Right atrium auricular region (tissue), 2 donors: ENCODE data around the gene RAB28. TPM values are rescaled to one million over a fixed set of nuclear protein-coding genes. Genes with fewer than 3 reads are reported as not detected.

ENCODE experiments used
- DNase-seq: peaks from one replicate; pipeline ENCODE4 v3.0.0-alpha.2; 2019; ENCODE audit warnings: low spot score
- H3K27ac ChIP-seq, 2 donors: fragments of 200-600 bp; sonication (generic); 1 replicate in 1 of 2; 2 replicates in 1 of 2; pipeline ENCODE4 v1.5.1; 2016 to 2019
- H3K27me3 ChIP-seq, 2 donors: fragments of 200-600 bp; sonication (generic); one replicate each; pipeline versions ENCODE4 v1.5.1 to v1.6.0; 2017 to 2019
- H3K36me3 ChIP-seq: fragments of 200-600 bp; sonication (generic); one replicate; pipeline ENCODE4 v1.5.1; 2016
- H3K4me1 ChIP-seq, 2 donors: fragments of 200-600 bp; sonication (generic); one replicate each; pipeline versions ENCODE4 v1.5.1 to v1.6.0; 2017 to 2019
- H3K4me3 ChIP-seq, 2 donors: fragments of 200-600 bp; sonication (generic); 1 replicate in 1 of 2; 2 replicates in 1 of 2; pipeline ENCODE4 v1.5.1; 2017 to 2019; ENCODE audit warnings: mild to moderate bottlenecking in 1 of 2, moderate library complexity in 1 of 2
- H3K9me3 ChIP-seq, 2 donors: fragments of 200-600 bp; sonication (generic); one replicate each; pipeline ENCODE4 v1.5.1; 2019
- total RNA-seq, 2 donors: library from RNA; depleted of rRNA; stranded (reverse); fragments of >200 nt; gene quantifications; one replicate each; pipeline ENCODE4 v1.1.0, GENCODE V29; 2016
- TF ChIP-seq, protein P1 (sequence below), 2 donors: fragments of 200-600 bp; sonication (generic); IDR thresholded peaks; one replicate each; pipeline ENCODE4 v1.5.1; 2019; ENCODE audit warnings: antibody characterized with exemption in 2 of 2

The RAB28 gene
- total RNA-seq, 2 donors from 2014 or later, result 15.3 to 19.8 TPM

DNA sequence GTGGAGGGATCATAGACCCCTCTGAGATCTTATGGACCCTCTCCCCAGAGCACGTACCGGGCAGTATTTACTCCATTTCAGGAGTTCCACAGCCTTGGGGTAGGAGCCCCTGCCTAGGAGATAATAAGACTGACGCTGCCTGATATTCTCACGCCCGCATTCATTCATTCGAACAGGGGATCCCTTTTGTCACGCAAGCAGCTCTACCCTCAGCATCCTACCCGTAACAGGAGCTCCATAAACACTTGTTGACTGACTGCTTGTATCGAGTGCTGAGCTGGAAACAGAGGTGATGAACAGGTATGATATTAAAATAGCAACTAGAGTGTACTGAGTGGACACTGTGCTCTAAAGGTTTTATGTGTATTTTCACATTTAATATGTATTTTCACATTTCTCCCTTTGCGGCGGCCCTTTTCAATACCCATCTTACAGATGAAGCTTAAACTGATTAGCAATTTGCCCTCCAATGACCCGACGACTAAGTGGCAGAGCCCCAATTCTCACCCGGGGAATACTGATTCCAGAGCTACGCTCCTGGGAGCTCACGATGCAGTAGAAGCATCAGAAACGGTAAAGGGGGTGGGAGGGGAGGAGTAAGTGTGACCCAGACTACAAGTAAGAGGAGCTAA is 888 bp downstream of the RAB28 start:
- peaks cover 0 to 31% of the 10 kb centered on the region in 2 donors for H3K4me1 ChIP-seq
- no peaks in the 10 kb centered on the region for H3K36me3 ChIP-seq
- TF ChIP-seq, protein P1, sequence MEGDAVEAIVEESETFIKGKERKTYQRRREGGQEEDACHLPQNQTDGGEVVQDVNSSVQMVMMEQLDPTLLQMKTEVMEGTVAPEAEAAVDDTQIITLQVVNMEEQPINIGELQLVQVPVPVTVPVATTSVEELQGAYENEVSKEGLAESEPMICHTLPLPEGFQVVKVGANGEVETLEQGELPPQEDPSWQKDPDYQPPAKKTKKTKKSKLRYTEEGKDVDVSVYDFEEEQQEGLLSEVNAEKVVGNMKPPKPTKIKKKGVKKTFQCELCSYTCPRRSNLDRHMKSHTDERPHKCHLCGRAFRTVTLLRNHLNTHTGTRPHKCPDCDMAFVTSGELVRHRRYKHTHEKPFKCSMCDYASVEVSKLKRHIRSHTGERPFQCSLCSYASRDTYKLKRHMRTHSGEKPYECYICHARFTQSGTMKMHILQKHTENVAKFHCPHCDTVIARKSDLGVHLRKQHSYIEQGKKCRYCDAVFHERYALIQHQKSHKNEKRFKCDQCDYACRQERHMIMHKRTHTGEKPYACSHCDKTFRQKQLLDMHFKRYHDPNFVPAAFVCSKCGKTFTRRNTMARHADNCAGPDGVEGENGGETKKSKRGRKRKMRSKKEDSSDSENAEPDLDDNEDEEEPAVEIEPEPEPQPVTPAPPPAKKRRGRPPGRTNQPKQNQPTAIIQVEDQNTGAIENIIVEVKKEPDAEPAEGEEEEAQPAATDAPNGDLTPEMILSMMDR (IDR thresholded peaks at IDR 0.05), result no peak
- no peaks in the 10 kb centered on the region for H3K27me3 ChIP-seq
- H3K27ac ChIP-seq, result peak overlapping the region; percentile 93 to 98
- no peak for DNase-seq
- H3K4me3 ChIP-seq, result peak overlapping the region; percentile 87 to 90
- H3K9me3 ChIP-seq, result peaks cover 0 to 7% of the 10 kb centered on the region in 2 donors

DNA sequence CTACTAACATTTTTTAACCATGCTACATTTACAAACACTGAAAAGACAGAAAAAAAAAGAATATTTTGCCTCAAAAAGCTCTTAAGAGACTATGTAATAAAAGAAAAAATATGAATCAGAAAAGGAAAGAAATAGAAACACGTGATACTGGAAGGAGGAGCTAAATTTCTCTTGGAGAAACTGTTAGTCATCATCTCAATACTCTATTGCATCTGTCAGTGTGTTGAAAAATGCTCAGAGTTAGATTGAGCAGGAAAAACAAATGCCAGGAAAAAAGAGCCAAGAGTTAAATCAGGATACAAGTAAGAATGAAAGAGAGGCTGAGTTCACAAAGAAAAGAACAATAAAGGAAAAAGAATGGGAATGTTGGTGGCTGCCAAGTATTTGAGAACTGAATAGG is 2.6 kb downstream of the RAB28 start:
- Histone ChIP-seq H3K9me3 (no peaks in the 10 kb centered on the region), H3K27ac (peak overlapping the region in 1 of 2 donors; percentile 3), H3K4me3 (no peak overlapping the region), H3K36me3 (no peaks in the 10 kb centered on the region), H3K27me3 (no peaks in the 10 kb centered on the region), H3K4me1 (peaks cover 0 to 37% of the 10 kb centered on the region in 2 donors)
- DNase-seq, result no peak
- TF ChIP-seq, protein P1 (IDR thresholded peaks at IDR 0.05), result no peak

DNA sequence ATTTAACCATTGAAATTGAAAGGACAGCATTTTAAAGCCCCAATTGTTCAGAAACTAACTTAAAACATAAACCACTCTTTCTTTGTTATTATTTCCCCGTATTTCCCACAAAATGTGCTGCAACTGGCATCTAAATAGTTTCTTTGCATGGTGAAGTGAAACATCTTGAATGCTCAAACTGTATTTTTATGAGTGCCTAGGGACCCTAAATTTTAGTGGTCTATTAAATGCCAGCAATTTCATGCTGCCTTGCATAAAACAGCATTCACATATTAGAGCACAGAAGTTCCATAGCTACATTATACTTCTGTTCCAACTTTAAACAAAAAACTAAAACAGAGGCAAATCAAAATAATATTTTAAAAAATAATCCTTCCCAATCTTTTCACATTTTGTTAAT is 5.4 kb downstream of the RAB28 start:
- H3K4me1 ChIP-seq, result peaks cover 0 to 42% of the 10 kb centered on the region in 2 donors

DNA sequence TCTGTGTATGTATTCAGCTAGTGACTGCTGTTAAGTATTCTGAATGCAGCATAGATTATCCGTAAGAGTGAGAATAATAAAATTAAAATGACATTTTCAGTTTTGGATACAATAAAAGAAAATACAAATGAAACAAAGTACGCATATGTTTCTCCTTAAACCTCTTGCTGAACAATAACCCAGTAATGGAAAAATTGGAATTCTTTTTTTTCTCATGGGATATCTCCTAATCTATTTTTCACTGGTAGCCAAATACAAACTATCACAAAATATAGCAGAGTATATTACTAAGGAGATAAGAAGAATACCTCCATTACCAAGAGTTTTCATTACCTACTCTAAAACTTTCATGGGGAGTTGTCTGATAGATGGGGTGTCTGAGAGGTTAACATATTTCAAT is 6.0 kb downstream of the RAB28 start:
- no peaks in the 10 kb centered on the region for H3K36me3 ChIP-seq
- peaks cover 0 to 38% of the 10 kb centered on the region in 2 donors for H3K4me1 ChIP-seq
- H3K27ac ChIP-seq, result no peak overlapping the region
- no peak for DNase-seq
- H3K9me3 ChIP-seq, result no peaks in the 10 kb centered on the region
- TF ChIP-seq, protein P1 (IDR thresholded peaks at IDR 0.05), result no peak
- H3K27me3 ChIP-seq, result no peaks in the 10 kb centered on the region
- H3K4me3 ChIP-seq, result no peak overlapping the region

More for the DNA sequence above, 5.4 kb downstream of the RAB28 start:
- Histone ChIP-seq H3K4me3 (no peak overlapping the region), H3K36me3 (no peaks in the 10 kb centered on the region), H3K27me3 (no peaks in the 10 kb centered on the region), H3K9me3 (no peaks in the 10 kb centered on the region), H3K27ac (no peak overlapping the region)
- DNase-seq, result no peak
- TF ChIP-seq, protein P1 (IDR thresholded peaks at IDR 0.05), result no peak

DNA sequence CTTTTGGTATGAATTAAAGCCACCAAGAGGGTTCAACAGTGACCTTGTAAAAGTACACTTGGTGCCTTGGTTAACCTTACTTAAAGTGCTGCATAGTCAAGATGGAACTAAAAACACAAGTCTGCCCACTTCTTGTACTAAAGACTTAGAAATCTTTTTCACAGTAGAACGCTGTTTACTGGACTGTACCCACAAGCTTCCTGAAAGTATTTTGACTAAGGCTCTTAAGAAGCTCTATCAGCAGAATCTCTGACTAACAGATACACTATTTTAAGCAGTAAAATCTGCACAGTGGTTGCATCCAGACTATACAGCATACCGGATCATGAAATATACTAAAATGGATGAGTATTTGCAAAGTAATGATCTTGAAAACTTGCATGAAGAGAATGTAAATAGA is 7.2 kb downstream of the RAB28 start:
- H3K27me3 ChIP-seq, result no peaks in the 10 kb centered on the region
- peak overlapping the region; percentile 32 to 33 for H3K27ac ChIP-seq
- TF ChIP-seq, protein P1 (IDR thresholded peaks at IDR 0.05), result no peak
- H3K9me3 ChIP-seq, result no peaks in the 10 kb centered on the region
- H3K36me3 ChIP-seq, result no peaks in the 10 kb centered on the region
- no peak for DNase-seq
- H3K4me1 ChIP-seq, result peaks cover 0 to 26% of the 10 kb centered on the region in 2 donors
- H3K4me3 ChIP-seq, result no peak overlapping the region

DNA sequence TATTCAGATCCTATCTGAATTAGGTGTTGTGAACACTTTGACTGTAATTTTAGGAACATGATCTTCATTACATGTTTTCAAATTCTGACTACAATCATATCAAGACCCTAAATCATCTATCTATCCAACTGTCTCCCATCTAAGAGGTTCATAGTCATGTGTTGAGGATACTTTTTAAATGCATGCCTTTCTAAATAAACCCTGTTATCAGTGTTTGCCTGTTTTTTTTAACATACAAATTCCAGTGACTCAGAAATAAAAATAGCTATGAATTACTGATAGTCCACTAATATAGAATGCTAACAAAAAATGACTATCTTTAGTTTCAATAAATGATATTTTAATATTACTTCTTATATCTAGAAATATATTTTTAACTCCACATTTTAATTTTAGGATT is 8.0 kb downstream of the RAB28 start:
- H3K27ac ChIP-seq, result peak overlapping the region in 1 of 2 donors; percentile 33
- H3K9me3 ChIP-seq, result no peaks in the 10 kb centered on the region
- no peak overlapping the region for H3K4me3 ChIP-seq
- peaks cover 0 to 20% of the 10 kb centered on the region in 2 donors for H3K4me1 ChIP-seq
- H3K36me3 ChIP-seq, result no peaks in the 10 kb centered on the region
- H3K27me3 ChIP-seq, result no peaks in the 10 kb centered on the region
- DNase-seq, result no peak
- TF ChIP-seq, protein P1 (IDR thresholded peaks at IDR 0.05), result no peak
